Ascending aorta (tissue), 2 donors: ENCODE data around the gene CLSTN2. TPM values are rescaled to one million over a fixed set of nuclear protein-coding genes. Genes with fewer than 3 reads are reported as not detected.

Experiments used
- DNase-seq, 2 donors: peaks; one replicate each; pipeline ENCODE4 v3.0.0-alpha.2; 2019; ENCODE audit warnings: low spot score in 2 of 2
- H3K27ac ChIP-seq, 2 donors: fragments of 200-600 bp; sonication (generic); one replicate each; pipeline ENCODE4 v1.5.1; 2016 to 2017; ENCODE audit warnings: mild to moderate bottlenecking in 1 of 2
- H3K27me3 ChIP-seq: fragments of 200-600 bp; sonication (generic); one replicate; pipeline ENCODE4 v1.5.1; 2017
- H3K36me3 ChIP-seq, 2 donors: fragments of 200-600 bp; sonication (generic); one replicate each; pipeline ENCODE4 v1.5.1; 2016
- H3K4me1 ChIP-seq, 2 donors: fragments of 200-600 bp; sonication (generic); one replicate each; pipeline ENCODE4 v1.5.1; 2016 to 2017; ENCODE audit warnings: mild to moderate bottlenecking in 1 of 2
- H3K4me3 ChIP-seq, 2 donors: fragments of 200-600 bp; sonication (generic); one replicate each; pipeline ENCODE4 v1.5.1; 2016 to 2017; ENCODE audit warnings: mild to moderate bottlenecking in 1 of 2
- H3K9me3 ChIP-seq, 2 donors: fragments of 200-600 bp; sonication (generic); one replicate each; pipeline ENCODE4 v1.5.1; 2016
- intact Hi-C: fragments of 100-400 bp; cut with DNase I; formaldehyde crosslinking; loops from one replicate; pipeline ENCODE4 v1.15.1; 2023
- total RNA-seq: library from RNA; depleted of rRNA; stranded (reverse); fragments of >200 nt; gene quantifications from one replicate; pipeline ENCODE4 v1.1.0, GENCODE V29; 2016
- TF ChIP-seq, protein P1 (sequence below), 3 experiments: fragments of 200-600 bp in 2 of 3; fragments of 450-650 bp in 1 of 3; sonication (generic) in 2 of 3; IDR thresholded peaks; one replicate each; pipeline ENCODE4 v1.5.1; 2016 to 2019; ENCODE audit warnings: antibody characterized with exemption in 3 of 3, mild to moderate bottlenecking in 1 of 3, moderate library complexity in 1 of 3

The CLSTN2 gene
- total RNA-seq, 1 donor from 2014 or later = 65.8 TPM

- TF ChIP-seq, protein P1, sequence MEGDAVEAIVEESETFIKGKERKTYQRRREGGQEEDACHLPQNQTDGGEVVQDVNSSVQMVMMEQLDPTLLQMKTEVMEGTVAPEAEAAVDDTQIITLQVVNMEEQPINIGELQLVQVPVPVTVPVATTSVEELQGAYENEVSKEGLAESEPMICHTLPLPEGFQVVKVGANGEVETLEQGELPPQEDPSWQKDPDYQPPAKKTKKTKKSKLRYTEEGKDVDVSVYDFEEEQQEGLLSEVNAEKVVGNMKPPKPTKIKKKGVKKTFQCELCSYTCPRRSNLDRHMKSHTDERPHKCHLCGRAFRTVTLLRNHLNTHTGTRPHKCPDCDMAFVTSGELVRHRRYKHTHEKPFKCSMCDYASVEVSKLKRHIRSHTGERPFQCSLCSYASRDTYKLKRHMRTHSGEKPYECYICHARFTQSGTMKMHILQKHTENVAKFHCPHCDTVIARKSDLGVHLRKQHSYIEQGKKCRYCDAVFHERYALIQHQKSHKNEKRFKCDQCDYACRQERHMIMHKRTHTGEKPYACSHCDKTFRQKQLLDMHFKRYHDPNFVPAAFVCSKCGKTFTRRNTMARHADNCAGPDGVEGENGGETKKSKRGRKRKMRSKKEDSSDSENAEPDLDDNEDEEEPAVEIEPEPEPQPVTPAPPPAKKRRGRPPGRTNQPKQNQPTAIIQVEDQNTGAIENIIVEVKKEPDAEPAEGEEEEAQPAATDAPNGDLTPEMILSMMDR (IDR thresholded peaks at IDR 0.05) = no peak
- Histone ChIP-seq H3K4me1 (no peaks in the 10 kb centered on the region), H3K27ac (no peak overlapping the region), H3K9me3 (no peaks in the 10 kb centered on the region), H3K36me3 (no peaks in the 10 kb centered on the region), H3K4me3 (no peak overlapping the region), H3K27me3 (no peaks in the 10 kb centered on the region)
- no peak for DNase-seq
- intact Hi-C loops = no loop called here
These were observed 357.2 kb downstream of the CLSTN2 start for GRCh38 chr3:140292170-140292569.

GRCh38 chr3:140292684-140293083 is 357.7 kb downstream of the CLSTN2 start:
- H3K4me1 ChIP-seq = no peaks in the 10 kb centered on the region
- no peaks in the 10 kb centered on the region for H3K27me3 ChIP-seq
- H3K9me3 ChIP-seq = no peaks in the 10 kb centered on the region
- H3K27ac ChIP-seq = no peak overlapping the region
- TF ChIP-seq, protein P1 (IDR thresholded peaks at IDR 0.05) = no peak
- intact Hi-C loops = no loop called here
- DNase-seq = no peak
- H3K4me3 ChIP-seq = no peak overlapping the region
- H3K36me3 ChIP-seq = no peaks in the 10 kb centered on the region

DNA sequence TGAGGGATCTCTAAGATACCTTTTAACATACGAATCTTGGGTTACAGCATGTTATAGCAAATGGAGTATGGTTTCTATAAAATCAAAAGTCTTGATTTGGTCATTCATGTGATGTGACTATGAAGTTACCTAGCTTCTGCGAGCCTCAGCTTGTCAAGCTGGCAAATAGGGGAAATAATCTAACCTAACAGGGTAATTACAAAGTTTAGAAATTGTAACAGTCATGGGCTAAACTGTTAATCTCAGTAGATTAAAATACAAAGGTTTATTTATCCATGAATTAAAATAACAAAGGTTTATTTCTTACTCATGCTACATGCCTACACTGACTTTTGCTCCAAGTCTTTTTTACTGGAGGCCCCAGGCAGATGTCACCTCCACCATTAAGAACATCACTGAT is 359.1 kb downstream of the CLSTN2 start:
- no peaks in the 10 kb centered on the region for H3K9me3 ChIP-seq
- no peak overlapping the region for H3K4me3 ChIP-seq
- TF ChIP-seq, protein P1 (IDR thresholded peaks at IDR 0.05) = no peak
- H3K27ac ChIP-seq = no peak overlapping the region
- no peak for DNase-seq
- intact Hi-C loops = no loop called here
- H3K36me3 ChIP-seq = no peaks in the 10 kb centered on the region
- no peaks in the 10 kb centered on the region for H3K4me1 ChIP-seq
- no peaks in the 10 kb centered on the region for H3K27me3 ChIP-seq

DNA sequence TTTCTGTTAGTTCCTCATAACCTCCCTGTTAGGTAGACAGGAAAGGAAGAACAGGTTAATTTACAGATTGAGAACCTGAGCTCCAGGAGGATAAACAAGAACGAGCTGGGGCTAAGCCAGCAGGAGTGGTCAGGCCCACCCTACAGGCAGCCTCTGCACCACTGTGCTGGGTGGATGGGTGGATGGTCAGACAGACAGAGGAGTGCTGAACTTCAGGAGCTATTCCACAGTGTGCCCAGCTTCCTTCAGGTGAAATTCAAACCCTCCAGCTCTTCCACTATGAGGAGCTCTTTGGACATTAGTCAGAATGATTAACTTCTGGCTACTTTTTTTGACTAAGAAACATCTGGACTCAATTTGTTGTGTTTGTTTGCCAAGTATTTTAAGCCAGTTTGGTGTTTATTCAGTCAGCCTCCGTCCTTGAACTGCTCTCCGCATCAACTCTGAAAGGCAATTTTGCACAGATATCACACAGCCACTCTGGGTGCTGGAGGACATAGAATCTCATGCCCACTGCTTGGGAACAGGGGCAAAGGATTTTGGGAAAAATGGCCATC is 361.9 kb downstream of the CLSTN2 start:
- Histone ChIP-seq H3K4me3 (no peak overlapping the region), H3K27ac (no peak overlapping the region), H3K9me3 (no peaks in the 10 kb centered on the region), H3K36me3 (no peaks in the 10 kb centered on the region), H3K27me3 (no peaks in the 10 kb centered on the region), H3K4me1 (no peaks in the 10 kb centered on the region)
- intact Hi-C loops = no loop called here
- TF ChIP-seq, protein P1 (IDR thresholded peaks at IDR 0.05) = no peak
- no peak for DNase-seq

- Histone ChIP-seq H3K27me3 (no peaks in the 10 kb centered on the region), H3K36me3 (no peaks in the 10 kb centered on the region), H3K4me3 (no peak overlapping the region), H3K4me1 (no peaks in the 10 kb centered on the region), H3K27ac (no peak overlapping the region), H3K9me3 (no peaks in the 10 kb centered on the region)
- intact Hi-C loops = no loop called here
- no peak for DNase-seq
- TF ChIP-seq, protein P1 (IDR thresholded peaks at IDR 0.05) = no peak
These were observed 363.1 kb downstream of the CLSTN2 start for GRCh38 chr3:140298043-140298442.

GRCh38 chr3:140298569-140299070 is 363.6 kb downstream of the CLSTN2 start:
- intact Hi-C loops = no loop called here
- TF ChIP-seq, protein P1 (IDR thresholded peaks at IDR 0.05) = no peak
- no peaks in the 10 kb centered on the region for H3K9me3 ChIP-seq
- DNase-seq = no peak
- H3K4me1 ChIP-seq = no peaks in the 10 kb centered on the region
- H3K27me3 ChIP-seq = no peaks in the 10 kb centered on the region
- no peak overlapping the region for H3K27ac ChIP-seq
- H3K36me3 ChIP-seq = no peaks in the 10 kb centered on the region
- no peak overlapping the region for H3K4me3 ChIP-seq
